ENCODE measurements around the gene DMWD.

DMWD gene

GRCh38 chr19:45792470-45793177 is at the start of gene DMWD:
Gene DMWD, minus strand, starts transcription at chr19:45792845. Its CDS starts 89 bp downstream, at chr19:45792756.
- peak; percentile 99 for DNase-seq (ENCODE audit: low read depth in 2 of 2)

- no peak for DNase-seq (ENCODE audit: low read depth in 2 of 2)
These were observed 49.6 kb upstream of the DMWD start for GRCh38 chr19:45842198-45842597.

DNA sequence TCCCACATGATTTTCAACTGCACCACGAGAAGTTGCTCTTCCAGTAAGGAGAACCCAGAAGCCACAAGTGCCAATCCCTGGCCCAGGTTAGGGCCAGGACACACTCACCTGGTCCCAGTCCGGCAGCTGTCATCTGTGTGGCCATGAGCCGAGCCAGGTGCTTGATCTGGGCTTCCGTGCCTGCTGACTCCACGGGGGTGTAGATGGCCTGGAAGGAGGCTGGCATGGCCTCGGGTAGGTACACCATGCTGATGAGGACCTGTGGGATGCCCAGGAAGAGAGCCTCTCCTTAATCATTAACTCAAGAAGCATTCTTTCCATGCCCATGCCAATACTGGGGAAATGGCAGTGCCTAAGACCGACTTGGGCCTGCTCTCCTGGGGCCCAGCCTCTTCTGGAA is 42.3 kb upstream of the DMWD start:
- DNase-seq (ENCODE audit: low read depth in 2 of 2): no peak

- no peak for DNase-seq (ENCODE audit: low read depth in 2 of 2)
These were observed 36.3 kb upstream of the DMWD start for GRCh38 chr19:45828945-45829344.

- DNase-seq (ENCODE audit: low read depth in 2 of 2): no peak
These were observed 35.9 kb upstream of the DMWD start for GRCh38 chr19:45828523-45828922.

GRCh38 chr19:45827459-45828093 is 34.9 kb upstream of the DMWD start:
- no peak for DNase-seq (ENCODE audit: low read depth in 2 of 2)

GRCh38 chr19:45826934-45827333 is 34.3 kb upstream of the DMWD start:
- DNase-seq (ENCODE audit: low read depth in 2 of 2): no peak

GRCh38 chr19:45825917-45826893 is 33.6 kb upstream of the DMWD start:
- no peak for DNase-seq (ENCODE audit: low read depth in 2 of 2)

- no peak for DNase-seq (ENCODE audit: low read depth in 2 of 2)
These were observed 32.6 kb upstream of the DMWD start for GRCh38 chr19:45825263-45825605.

- no peak for DNase-seq (ENCODE audit: low read depth in 2 of 2)
These were observed 32.1 kb upstream of the DMWD start for GRCh38 chr19:45824531-45825262.

GRCh38 chr19:45824041-45824471 is 31.4 kb upstream of the DMWD start:
- no peak for DNase-seq (ENCODE audit: low read depth in 2 of 2)

DNA sequence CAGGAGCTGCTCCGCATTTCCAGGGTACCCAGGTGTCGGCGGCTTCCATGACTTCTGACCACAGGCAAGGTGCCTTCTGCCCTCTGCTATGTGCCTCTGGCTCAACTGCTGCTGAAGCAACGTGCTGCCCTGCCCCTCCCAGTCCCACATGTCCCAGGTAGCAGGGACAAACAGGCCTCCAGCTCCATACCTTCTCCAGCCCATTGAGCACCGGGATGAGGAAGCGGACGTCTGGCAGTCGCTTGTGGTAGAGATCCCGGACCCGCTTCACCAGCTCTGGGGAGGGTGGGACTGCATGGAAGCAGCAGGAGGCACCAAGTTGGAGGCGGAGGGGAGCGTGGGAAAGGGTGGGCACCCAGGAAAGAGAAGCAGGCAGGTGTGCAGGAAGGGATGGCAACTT is 30.5 kb upstream of the DMWD start:
- no peak for DNase-seq (ENCODE audit: low read depth in 2 of 2)

DNA sequence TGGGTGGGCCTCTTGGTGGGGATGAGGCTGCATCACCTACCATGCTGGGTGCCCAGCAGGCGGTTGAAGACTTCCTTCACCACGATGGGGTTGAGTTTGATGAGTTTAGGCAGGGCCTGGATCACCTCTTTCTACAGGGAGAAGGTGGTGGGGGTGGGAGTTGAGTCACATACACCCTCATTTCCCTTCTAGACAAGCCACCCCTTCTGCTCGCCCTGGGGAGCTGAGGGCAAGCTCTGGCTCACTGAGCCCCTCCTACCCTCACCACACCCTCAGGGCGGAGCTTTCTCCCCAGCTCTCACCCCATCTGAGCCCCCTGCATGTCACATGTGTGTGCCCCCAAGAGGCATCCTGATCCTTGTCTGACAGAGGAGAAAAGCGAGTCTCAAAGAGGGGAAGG is 30.1 kb upstream of the DMWD start:
- DNase-seq (ENCODE audit: low read depth in 2 of 2): no peak

DNA sequence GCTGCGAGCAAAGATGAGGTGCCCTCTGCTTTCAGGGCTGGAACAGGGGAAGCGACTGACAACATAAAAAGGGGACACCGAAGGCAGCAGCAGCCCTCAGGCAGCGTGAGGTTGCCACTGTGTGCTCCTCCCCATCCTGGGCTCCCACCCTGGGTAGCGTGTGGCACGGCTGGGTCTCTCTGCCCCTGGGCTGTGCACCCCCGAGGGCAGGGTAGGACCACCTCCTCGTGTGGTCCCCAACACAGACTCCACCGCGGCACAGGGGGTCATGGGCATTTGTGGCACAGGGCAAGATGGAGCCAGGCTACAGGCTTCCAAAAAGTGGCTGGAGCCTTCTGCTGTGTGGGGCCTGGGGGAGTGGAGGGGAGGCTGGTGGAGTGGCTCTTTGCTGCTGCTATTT is 28.9 kb upstream of the DMWD start:
- no peak for DNase-seq (ENCODE audit: low read depth in 2 of 2)

- no peak for DNase-seq (ENCODE audit: low read depth in 2 of 2)
These were observed 28.5 kb upstream of the DMWD start for GRCh38 chr19:45821103-45821521.

DNA sequence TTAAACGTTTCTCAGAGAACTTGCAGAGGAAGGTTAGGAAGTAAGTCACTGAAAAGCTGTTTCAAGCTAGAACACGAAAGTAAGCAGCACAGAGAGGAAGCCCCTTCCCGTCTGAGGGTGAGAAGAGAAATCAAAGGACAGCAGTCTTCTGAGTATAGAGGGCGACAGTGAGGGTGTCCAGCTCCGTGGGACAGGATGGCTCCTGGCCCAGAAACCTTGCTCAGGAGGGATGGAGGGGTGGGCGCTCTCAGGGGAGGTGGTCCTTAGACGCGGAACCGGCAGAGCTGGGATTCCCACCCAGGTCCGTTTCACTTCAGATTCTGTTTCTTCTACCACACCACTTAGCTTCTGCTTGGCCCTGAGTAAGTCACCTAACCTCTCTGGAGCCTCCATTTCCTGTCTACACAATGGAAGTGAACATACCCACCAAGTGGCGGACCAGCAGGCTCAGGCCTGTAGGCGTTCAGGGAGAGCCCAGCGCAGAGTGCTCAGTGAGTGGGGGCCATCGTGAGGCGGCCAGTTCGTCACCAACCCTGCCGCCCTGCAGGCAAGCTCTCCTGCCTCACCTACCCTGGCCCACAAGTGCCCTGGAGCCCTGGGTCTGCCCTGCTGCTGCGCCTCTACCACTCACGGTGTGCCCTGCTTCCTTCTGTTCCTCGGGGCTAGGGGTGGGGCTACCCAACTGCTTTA is 27.9 kb upstream of the DMWD start:
- no peak for DNase-seq (ENCODE audit: low read depth in 2 of 2)

GRCh38 chr19:45819769-45820168 is 27.1 kb upstream of the DMWD start:
- DNase-seq (ENCODE audit: low read depth in 2 of 2): no peak

DNA sequence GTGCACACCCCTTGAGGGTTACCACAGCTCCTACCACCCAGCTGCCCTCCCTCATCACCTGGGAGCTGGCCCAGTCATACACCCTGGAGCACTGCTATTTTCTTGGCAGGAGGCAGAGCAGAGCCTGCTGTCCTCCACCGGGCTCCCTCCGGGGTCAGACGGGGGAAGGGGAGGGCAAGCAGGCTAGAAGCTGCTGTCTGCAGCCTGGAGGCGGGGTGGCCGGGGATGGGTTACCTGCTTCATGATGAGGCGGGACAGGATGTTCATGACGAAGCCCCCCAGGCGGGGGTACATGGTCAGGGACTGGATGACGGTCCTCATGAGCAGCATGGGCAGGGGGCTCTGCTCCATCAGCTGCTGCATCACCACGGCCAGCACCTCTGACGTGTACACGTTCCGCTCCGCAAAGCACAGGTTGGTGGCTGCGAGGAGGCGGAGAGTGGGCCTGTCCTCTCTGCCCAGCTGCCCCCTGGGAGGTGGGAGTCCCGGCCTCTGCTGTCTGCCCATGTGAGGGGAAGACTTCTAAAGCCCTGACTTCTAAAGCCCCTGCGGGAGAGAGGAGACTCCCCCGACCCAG is 25.2 kb upstream of the DMWD start:
- no peak for DNase-seq (ENCODE audit: low read depth in 2 of 2)

DNA sequence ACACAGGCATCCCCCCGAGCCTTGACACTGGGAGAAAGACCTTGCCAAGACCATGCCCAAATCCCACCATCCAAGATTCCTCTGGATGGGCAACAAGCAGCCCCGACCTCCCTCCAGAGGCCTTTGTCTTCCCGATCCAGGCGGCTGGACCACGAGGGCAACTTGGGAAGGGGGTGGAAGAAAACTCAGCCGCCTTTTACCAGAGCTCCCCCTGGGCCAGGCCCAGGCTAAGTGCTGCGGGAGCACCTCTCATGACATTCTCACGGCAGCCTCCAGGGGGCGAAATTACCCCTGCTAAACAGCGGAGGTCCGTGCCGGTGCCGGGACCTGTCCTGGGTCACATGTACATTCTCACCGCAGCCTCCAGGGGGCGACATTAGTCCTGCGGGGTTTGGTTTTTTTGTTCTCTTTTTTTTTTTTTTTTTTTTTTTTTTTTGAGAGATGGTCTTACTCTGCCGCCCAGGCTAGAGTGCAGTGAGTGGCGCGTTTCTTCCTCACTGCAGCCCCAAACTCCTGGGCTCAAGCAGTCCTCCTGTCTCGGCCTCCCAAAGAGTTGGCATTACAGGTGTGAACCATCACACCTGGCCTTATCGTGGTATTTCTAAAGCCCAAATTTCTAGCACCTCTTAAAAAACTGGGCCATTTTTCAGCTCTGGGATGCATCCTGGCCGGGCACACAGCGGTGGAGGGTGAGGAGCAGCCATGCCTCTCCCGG is 24.5 kb upstream of the DMWD start:
- peak; percentile 88 to 92 for DNase-seq (ENCODE audit: low read depth in 2 of 2)

All from stimulated activated CD8-positive, alpha-beta memory T cell treated with anti-CD3 and anti-CD28 coated beads, Interleukin-7, amount 100 ng/mL, for 4 hours (primary cell).